DND-41 (cell line): ENCODE measurements around the gene RNF103.

ENCODE experiments used
- ATAC-seq: fragments of 200-7000 bp; cut with Tn5 transposase; 3 replicates; pipeline ENCODE4 v1.9.1; 2021; ENCODE audit warnings: low read depth; ENCODE audit not compliant: insufficient read depth
- DNase-seq: peaks from one replicate; pipeline ENCODE4 v3.0.0-alpha.2; 2020
- H2AFZ ChIP-seq: 2 replicates; pipeline ENCODE4 v1.6.0; 2012; ENCODE audit warnings: low read depth, low read length
- H3K27ac ChIP-seq: 2 replicates; pipeline ENCODE4 v1.5.1; 2012; ENCODE audit warnings: low read length, inconsistent platforms
- H3K27me3 ChIP-seq: fragments of 200-600 bp; sonication (generic); 2 replicates; pipeline ENCODE4 v1.6.0; 2012; ENCODE audit warnings: low read length, mild to moderate bottlenecking, inconsistent platforms; ENCODE audit not compliant: insufficient read depth, poor library complexity
- H3K36me3 ChIP-seq: 2 replicates; pipeline ENCODE4 v1.5.1; 2012; ENCODE audit warnings: low read length, inconsistent platforms; ENCODE audit not compliant: insufficient read depth
- H3K4me1 ChIP-seq: 2 replicates; pipeline ENCODE4 v1.5.1; 2012; ENCODE audit warnings: mild to moderate bottlenecking, low read length; ENCODE audit not compliant: insufficient read depth
- H3K4me2 ChIP-seq: 2 replicates; pipeline ENCODE4 v1.6.0; 2012; ENCODE audit warnings: mild to moderate bottlenecking, moderate library complexity, low read length, inconsistent platforms; ENCODE audit not compliant: insufficient read depth
- H3K4me3 ChIP-seq, 2 experiments: fragments of 200-600 bp in 1 of 2; shearing (Covaris generic) in 1 of 2; 2 replicates each; pipeline ENCODE4 v1.5.1; 2012 to 2016; ENCODE audit warnings: inconsistent platforms in 2 of 2, low read length in 2 of 2, mild to moderate bottlenecking in 2 of 2, low read depth in 1 of 2, moderate library complexity in 1 of 2
- H3K79me2 ChIP-seq: 2 replicates; pipeline ENCODE4 v1.6.0; 2012; ENCODE audit warnings: low read length, inconsistent platforms; ENCODE audit not compliant: insufficient read depth
- H3K9ac ChIP-seq: 2 replicates; pipeline ENCODE4 v1.6.0; 2012; ENCODE audit warnings: low read depth, mild to moderate bottlenecking, inconsistent platforms, low read length, moderate library complexity
- H3K9me3 ChIP-seq: 2 replicates; pipeline ENCODE4 v1.5.1; 2012; ENCODE audit warnings: low read length, moderate library complexity, mild to moderate bottlenecking, inconsistent platforms; ENCODE audit not compliant: insufficient read depth, severe bottlenecking
- H4K20me1 ChIP-seq: 2 replicates; pipeline ENCODE4 v1.6.0; 2012; ENCODE audit warnings: low read length; ENCODE audit not compliant: insufficient read depth
- CTCF ChIP-seq: IDR thresholded peaks from 2 replicates; pipeline ENCODE4 v1.5.1; 2012; ENCODE audit warnings: borderline replicate concordance, low read length, moderate library complexity, mild to moderate bottlenecking; ENCODE audit not compliant: poor library complexity, severe bottlenecking; ENCODE audit errors: extremely low read depth
- EZH2 ChIP-seq: IDR thresholded peaks from 3 replicates; pipeline ENCODE4 v1.6.1; 2012; ENCODE audit warnings: borderline replicate concordance, low read depth, mild to moderate bottlenecking, moderate library complexity, low read length, inconsistent platforms; ENCODE audit not compliant: severe bottlenecking

Gene RNF103

GRCh38 chr2:86628091-86628522 is 4.4 kb upstream of the RNF103 start:
- Histone ChIP-seq H3K4me1 (peaks cover 6% of the 10 kb centered on the region), H3K9me3 (no peaks in the 10 kb centered on the region)
- DNase-seq, result no peak

GRCh38 chr2:86627550-86627949 is 3.9 kb upstream of the RNF103 start:
- TF ChIP-seq CTCF, result no peak
- no peak for TF ChIP-seq EZH2
- peaks cover 6% of the 10 kb centered on the region for H3K4me1 ChIP-seq
- H3K9ac ChIP-seq, result no peak overlapping the region
- H3K27me3 ChIP-seq, result no peaks in the 10 kb centered on the region
- peaks cover 11% of the 10 kb centered on the region for H3K79me2 ChIP-seq
- H4K20me1 ChIP-seq, result peaks cover 2% of the 10 kb centered on the region; the same call in 1 of the 2 replicates
- DNase-seq, result no peak
- H3K36me3 ChIP-seq, result no peaks in the 10 kb centered on the region
- no peak overlapping the region for H3K27ac ChIP-seq
- no peak overlapping the region for H3K4me3 ChIP-seq
- H2AFZ ChIP-seq, result no peak overlapping the region
- no peak overlapping the region for H3K4me2 ChIP-seq
- no peak for ATAC-seq
- no peaks in the 10 kb centered on the region for H3K9me3 ChIP-seq

More at GRCh38 chr2:86628091-86628522, 4.4 kb upstream of the RNF103 start:
- Histone ChIP-seq H3K36me3 (no peaks in the 10 kb centered on the region), H3K9ac (no peak overlapping the region), H3K27ac (no peak overlapping the region), H3K27me3 (no peaks in the 10 kb centered on the region), H2AFZ (no peak overlapping the region), H4K20me1 (no peaks in the 10 kb centered on the region), H3K4me3 (no peak overlapping the region), H3K79me2 (peaks cover 5% of the 10 kb centered on the region; the same call in 1 of the 2 replicates), H3K4me2 (no peak overlapping the region)
- ATAC-seq, result no peak
- TF ChIP-seq EZH2 (no peak), CTCF (no peak)

GRCh38 chr2:86625096-86625495 is 1.4 kb upstream of the RNF103 start:
- TF ChIP-seq EZH2 (no peak), CTCF (no peak)
- peaks cover 3% of the 10 kb centered on the region for H3K36me3 ChIP-seq
- no peaks in the 10 kb centered on the region for H3K9me3 ChIP-seq
- no peak for ATAC-seq
- H3K27me3 ChIP-seq, result no peaks in the 10 kb centered on the region
- no peak overlapping the region for H3K4me3 ChIP-seq
- H3K9ac ChIP-seq, result no peak overlapping the region
- no peak overlapping the region for H2AFZ ChIP-seq
- H3K4me2 ChIP-seq, result no peak overlapping the region
- H3K27ac ChIP-seq, result no peak overlapping the region
- peaks cover 35% of the 10 kb centered on the region for H3K79me2 ChIP-seq
- peaks cover 16% of the 10 kb centered on the region for H4K20me1 ChIP-seq
- DNase-seq, result no peak
- H3K4me1 ChIP-seq, result peaks cover 24% of the 10 kb centered on the region

- H3K79me2 ChIP-seq, result peaks cover 43% of the 10 kb centered on the region
- no peaks in the 10 kb centered on the region for H3K27me3 ChIP-seq
- peak overlapping the region; percentile 83 for H3K4me2 ChIP-seq
- peak; percentile 22 for DNase-seq
- peak overlapping the region in 1 of 2 experiments; percentile 89; a peak in 2 of 4 replicates for H3K4me3 ChIP-seq
- peaks cover 11% of the 10 kb centered on the region for H3K36me3 ChIP-seq
- TF ChIP-seq CTCF (no peak), EZH2 (no peak)
- H2AFZ ChIP-seq, result peak overlapping the region; percentile 73
- peak overlapping the region; percentile 67 for H3K27ac ChIP-seq
- peak overlapping the region; percentile 89 for H3K9ac ChIP-seq
- no peak for ATAC-seq
- no peaks in the 10 kb centered on the region for H3K9me3 ChIP-seq
- H3K4me1 ChIP-seq, result peaks cover 30% of the 10 kb centered on the region
- H4K20me1 ChIP-seq, result peaks cover 17% of the 10 kb centered on the region
These were observed 542 bp upstream of the RNF103 start for GRCh38 chr2:86624267-86624547.
